ENCODE results near the gene PHETA2. TPM values are rescaled to one million over a fixed set of nuclear protein-coding genes. Genes with fewer than 3 reads are reported as not detected.

Gene PHETA2
- total and polyA plus RNA-seq, 3 donors from 2014 or later: 2.8 to 5.5 (median 3.8) TPM

- WGBS, 2 donors: 77 to 100% methylated on average over 1 of the region's 1 CpG
- H3K4me1 ChIP-seq: no peaks in the 10 kb centered on the region
- H3K9me3 ChIP-seq: no peaks in the 10 kb centered on the region
- intact Hi-C loops (cut with DNase I; ENCODE audit: low total_unique reads): no loop called here
- H3K27me3 ChIP-seq: no peaks in the 10 kb centered on the region
- no peak overlapping the region for H3K4me3 ChIP-seq
- TF ChIP-seq CTCF (IDR thresholded peaks at IDR 0.05) (no peak), POLR2A (IDR thresholded peaks at IDR 0.05) (no peak)
- no peak overlapping the region for H3K27ac ChIP-seq
- no peaks in the 10 kb centered on the region for H3K36me3 ChIP-seq (ENCODE audit: low read depth, missing control alignments)
- no peak for DNase-seq
Observed at GRCh38 chr22:42064629-42065028, 9.4 kb upstream of the PHETA2 start.

- no peaks in the 10 kb centered on the region for H3K27me3 ChIP-seq
- no peak overlapping the region for H3K4me3 ChIP-seq
- DNase-seq: no peak
- no peaks in the 10 kb centered on the region for H3K36me3 ChIP-seq (ENCODE audit: low read depth, missing control alignments)
- H3K4me1 ChIP-seq: no peaks in the 10 kb centered on the region
- intact Hi-C loops (cut with DNase I; ENCODE audit: low total_unique reads): no loop called here
- no peaks in the 10 kb centered on the region for H3K9me3 ChIP-seq
- 87 to 90% methylated on average over 10 to 13 of the region's 13 CpGs for WGBS, 2 donors
- TF ChIP-seq POLR2A (IDR thresholded peaks at IDR 0.05): no peak
- TF ChIP-seq CTCF (IDR thresholded peaks at IDR 0.05): no peak
- H3K27ac ChIP-seq: no peak overlapping the region
Observed at GRCh38 chr22:42065438-42066125, 8.5 kb upstream of the PHETA2 start.

GRCh38 chr22:42066126-42066761 lies 7.8 kb upstream of the PHETA2 start:
- Histone ChIP-seq H3K9me3 (no peaks in the 10 kb centered on the region), H3K4me1 (peaks cover under 1% of the 10 kb centered on the region), H3K27ac (no peak overlapping the region), H3K36me3 (ENCODE audit: low read depth, missing control alignments) (no peaks in the 10 kb centered on the region), H3K27me3 (no peaks in the 10 kb centered on the region), H3K4me3 (no peak overlapping the region)
- no peak for TF ChIP-seq POLR2A (IDR thresholded peaks at IDR 0.05)
- TF ChIP-seq CTCF (IDR thresholded peaks at IDR 0.05): no peak
- intact Hi-C loops (cut with DNase I; ENCODE audit: low total_unique reads): no loop called here
- no peak for DNase-seq
- 96 to 97% methylated on average over 7 of the region's 7 CpGs for WGBS, 2 donors

- intact Hi-C loops (cut with DNase I; ENCODE audit: low total_unique reads): no loop called here
- Histone ChIP-seq H3K27me3 (no peaks in the 10 kb centered on the region), H3K4me1 (peaks cover 7% of the 10 kb centered on the region), H3K9me3 (no peaks in the 10 kb centered on the region), H3K27ac (no peak overlapping the region), H3K4me3 (no peak overlapping the region), H3K36me3 (ENCODE audit: low read depth, missing control alignments) (no peaks in the 10 kb centered on the region)
- no peak for DNase-seq
- 97 to 98% methylated on average over 7 to 10 of the region's 10 CpGs for WGBS, 2 donors
- TF ChIP-seq POLR2A (IDR thresholded peaks at IDR 0.05) (no peak), CTCF (IDR thresholded peaks at IDR 0.05) (no peak)
Observed at GRCh38 chr22:42066937-42067336, 7.1 kb upstream of the PHETA2 start.

Data from testis (tissue), 3 donors.